ENCODE measurements around the gene RASGEF1C.

DNA sequence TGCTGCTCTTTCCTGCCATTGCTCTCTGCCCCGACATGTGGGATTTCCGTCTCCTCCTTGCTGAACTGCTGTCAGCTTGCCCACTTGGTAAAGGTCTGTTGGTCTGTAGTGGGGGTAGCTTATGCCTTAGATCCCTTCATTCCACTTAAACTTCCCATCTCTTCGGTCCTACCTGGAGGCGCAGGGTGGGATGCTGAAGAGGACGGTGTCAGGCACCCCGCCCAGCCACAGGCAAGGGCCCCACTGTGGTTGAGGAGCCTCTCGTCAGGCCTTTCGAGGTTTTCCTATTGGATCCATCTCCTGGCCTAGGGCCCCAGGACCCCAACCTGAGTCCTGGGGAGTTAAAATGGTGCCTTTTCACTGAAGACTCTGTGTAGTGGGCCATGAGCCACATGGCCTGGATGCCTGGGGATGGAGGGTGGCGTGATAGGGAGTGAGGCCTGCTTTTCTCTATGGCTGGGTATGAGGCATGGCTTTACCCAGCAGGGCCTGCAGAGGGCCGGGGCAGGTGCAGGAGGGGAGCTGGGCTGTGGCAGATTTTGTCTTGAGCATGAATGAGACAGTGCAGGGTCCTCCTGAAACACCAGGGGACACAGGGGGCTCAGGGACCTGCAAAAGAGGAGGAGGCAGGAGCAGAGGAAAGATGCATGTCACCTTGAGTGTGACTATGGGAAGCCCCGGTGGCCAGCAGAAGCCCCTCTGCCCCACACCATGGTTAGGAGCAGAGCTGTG, 111.7 kb downstream of the RASGEF1C start:
- TF ChIP-seq SP1 (IDR thresholded peaks at IDR 0.05) = no peak
- TF ChIP-seq FOXA1 (IDR thresholded peaks at IDR 0.05) = no peak
- no peak for TF ChIP-seq ARNT (IDR thresholded peaks at IDR 0.05)
- TF ChIP-seq, protein P1, sequence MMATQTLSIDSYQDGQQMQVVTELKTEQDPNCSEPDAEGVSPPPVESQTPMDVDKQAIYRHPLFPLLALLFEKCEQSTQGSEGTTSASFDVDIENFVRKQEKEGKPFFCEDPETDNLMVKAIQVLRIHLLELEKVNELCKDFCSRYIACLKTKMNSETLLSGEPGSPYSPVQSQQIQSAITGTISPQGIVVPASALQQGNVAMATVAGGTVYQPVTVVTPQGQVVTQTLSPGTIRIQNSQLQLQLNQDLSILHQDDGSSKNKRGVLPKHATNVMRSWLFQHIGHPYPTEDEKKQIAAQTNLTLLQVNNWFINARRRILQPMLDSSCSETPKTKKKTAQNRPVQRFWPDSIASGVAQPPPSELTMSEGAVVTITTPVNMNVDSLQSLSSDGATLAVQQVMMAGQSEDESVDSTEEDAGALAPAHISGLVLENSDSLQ (IDR thresholded peaks at IDR 0.05) = no peak
- no peak for TF ChIP-seq FOXM1 (IDR thresholded peaks at IDR 0.05; ENCODE audit: borderline replicate concordance)
